OCI-LY7 (cell line): ENCODE results near the gene ADAMTS4. TPM values are rescaled to one million over a fixed set of nuclear protein-coding genes. Genes with fewer than 3 reads are reported as not detected.

ENCODE experiments used
- BruUV-seq: library from RNA; stranded (reverse); fragments of 400-500 nt; replicated peaks from 2 replicates; lab custom pipeline; 2021; lab: Mats Ljungman, UMichigan
- CTCF ChIA-PET: fragments of 300-600 bp; sonication (Branson Sonifier 250); formaldehyde crosslinking; loops from one replicate; lab custom pipeline; 2022; ENCODE audit warnings: antibody characterized with exemption; ENCODE audit not compliant: unreplicated experiment; lab: Charles Lee
- POLR2A ChIA-PET: fragments of 300-600 bp; sonication (Branson Sonifier 250); formaldehyde crosslinking; loops from one replicate; lab custom pipeline; 2022; ENCODE audit warnings: antibody characterized with exemption; lab: Charles Lee
- DNase-seq: peaks from one replicate; pipeline ENCODE4 v3.0.0-alpha.2; 2015; ENCODE audit warnings: low spot score
- H2AFZ ChIP-seq: fragments of 200-600 bp; sonication (generic), shearing (Covaris generic); 2 replicates; pipeline ENCODE4 v1.6.1; 2014; ENCODE audit warnings: mild to moderate bottlenecking, antibody characterized with exemption, low read length, moderate library complexity
- H3K27ac ChIP-seq: fragments of 200-600 bp; sonication (generic); 2 replicates; pipeline ENCODE4 v1.5.1; 2014; ENCODE audit warnings: mixed run types, low read depth, mild to moderate bottlenecking, moderate library complexity, low read length, inconsistent platforms; ENCODE audit not compliant: poor library complexity, severe bottlenecking
- H3K36me3 ChIP-seq: fragments of 200-600 bp; sonication (generic); 2 replicates; pipeline ENCODE4 v1.6.1; 2014; ENCODE audit warnings: mild to moderate bottlenecking, antibody characterized with exemption, low read length, moderate library complexity, mixed read lengths; ENCODE audit not compliant: insufficient read depth
- H3K4me1 ChIP-seq: fragments of 200-600 bp; sonication (generic); 2 replicates; pipeline ENCODE4 v1.5.1; 2014; ENCODE audit warnings: mild to moderate bottlenecking, low read length; ENCODE audit not compliant: insufficient read depth, poor library complexity, severe bottlenecking
- H3K4me2 ChIP-seq: fragments of 200-600 bp; sonication (generic); 2 replicates; pipeline ENCODE4 v1.6.1; 2014; ENCODE audit warnings: mild to moderate bottlenecking, low read length
- H3K4me3 ChIP-seq: fragments of 200-600 bp; sonication (generic); 2 replicates; pipeline ENCODE4 v1.5.1; 2014; ENCODE audit warnings: mild to moderate bottlenecking, low read depth, low read length; ENCODE audit not compliant: poor library complexity, severe bottlenecking
- H3K79me2 ChIP-seq: fragments of 200-600 bp; sonication (generic); 2 replicates; pipeline ENCODE4 v1.6.1; 2016; ENCODE audit warnings: low read depth, mild to moderate bottlenecking, low read length, moderate library complexity, mixed read lengths; ENCODE audit not compliant: insufficient read depth
- H3K9me2 ChIP-seq: fragments of 200-600 bp; sonication (generic); 2 replicates; pipeline ENCODE4 v1.6.1; 2016; ENCODE audit warnings: mild to moderate bottlenecking, low read length, mixed read lengths; ENCODE audit not compliant: insufficient read depth
- H3K9me3 ChIP-seq: fragments of 200-600 bp; sonication (generic); 2 replicates; pipeline ENCODE4 v1.6.1; 2014; ENCODE audit warnings: mild to moderate bottlenecking, mixed run types, low read length, mixed read lengths
- H4K20me1 ChIP-seq: fragments of 200-600 bp; sonication (generic); 2 replicates; pipeline ENCODE4 v1.6.1; 2014; ENCODE audit warnings: mild to moderate bottlenecking, antibody characterized with exemption, low read length, moderate library complexity, mixed read lengths; ENCODE audit not compliant: insufficient read depth
- CTCF ChIP-seq: fragments of 200-600 bp; sonication (generic); conservative IDR thresholded peaks from 2 replicates; pipeline ENCODE4 v1.5.1; 2014; ENCODE audit warnings: mild to moderate bottlenecking, antibody characterized with exemption, low read length, moderate library complexity, mixed read lengths
- EZH2phosphoT487 ChIP-seq: fragments of 200-600 bp; sonication (generic); IDR thresholded peaks from 2 replicates; pipeline ENCODE4 v1.6.1; 2018; ENCODE audit warnings: low read depth, borderline replicate concordance, mild to moderate bottlenecking, mixed run types, antibody characterized with exemption, low read length, moderate library complexity, mixed read lengths
- intact Hi-C: fragments of 100-400 bp; cut with micrococcal nuclease; formaldehyde crosslinking; loops from one replicate; pipeline ENCODE4 v1.10.0; 2022; ENCODE audit not compliant: unreplicated experiment
- total RNA-seq, 2 experiments: library from RNA; depleted of rRNA in 1 of 2; stranded (reverse); fragments of >200 nt in 1 of 2; shearing (Covaris generic) in 1 of 2; gene quantifications; 2 replicates each; pipeline ENCODE4 v1.2.3, GENCODE V29; 2014 to 2022

Gene ADAMTS4
- total RNA-seq, 2 experiments from 2014 or later, result 0.03 to 0.15 TPM

DNA sequence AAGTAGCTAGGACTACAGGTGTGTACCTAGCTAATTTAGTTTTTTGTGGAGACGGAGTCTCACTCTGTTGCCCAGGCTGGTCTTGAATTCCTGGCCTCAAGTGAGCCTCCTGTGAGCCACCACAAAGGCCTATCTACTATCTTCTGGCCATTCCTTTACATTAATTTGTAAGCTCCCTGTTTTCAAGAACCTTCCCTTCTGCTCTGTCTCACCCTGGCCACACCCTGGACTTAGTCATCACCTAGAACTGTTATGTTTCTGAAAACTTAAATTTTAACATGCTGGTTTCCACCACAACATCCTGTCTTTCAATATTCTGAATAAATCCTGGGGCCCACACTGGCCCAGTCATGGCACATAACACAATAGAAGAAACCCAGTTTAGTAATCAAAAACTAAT lies 16.6 kb downstream of the ADAMTS4 start:
- H3K4me1 ChIP-seq, result peaks cover 64% of the 10 kb centered on the region
- H3K4me2 ChIP-seq, result peak overlapping the region; percentile 3; the same call in 1 of the 2 replicates

DNA sequence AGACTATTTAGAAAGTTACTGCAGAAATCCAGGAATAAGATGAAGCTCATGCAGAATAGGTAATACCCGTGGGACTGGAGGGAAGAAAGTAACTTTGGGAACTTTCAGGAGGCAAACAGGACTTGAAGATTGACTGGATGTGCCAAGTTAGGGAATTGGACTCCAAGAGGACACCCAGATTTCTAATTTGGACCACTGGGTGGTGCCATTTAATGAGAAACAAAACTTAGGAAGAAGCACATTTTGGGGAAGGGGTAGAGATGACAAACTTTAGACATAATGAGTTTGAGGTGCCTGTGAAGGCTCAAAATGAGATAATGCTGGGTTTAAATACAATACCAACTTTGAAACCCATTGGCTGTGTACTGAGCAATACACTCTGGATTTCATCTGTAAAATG lies 18.2 kb downstream of the ADAMTS4 start:
- Histone ChIP-seq H3K9me3 (no peaks in the 10 kb centered on the region), H3K4me2 (no peak overlapping the region), H4K20me1 (no peaks in the 10 kb centered on the region), H3K4me1 (peaks cover 58% of the 10 kb centered on the region), H3K9me2 (no peaks in the 10 kb centered on the region), H3K36me3 (peaks cover 1% of the 10 kb centered on the region; the same call in 1 of the 2 replicates), H3K27ac (no peak overlapping the region), H3K79me2 (peaks cover 9% of the 10 kb centered on the region; the same call in 1 of the 2 replicates), H2AFZ (no peak overlapping the region), H3K4me3 (no peak overlapping the region)
- ChIA-PET POLR2A (interaction anchor here (2.1 to 2.7 kb wide), 2 partner anchors 15 to 45 kb away, joined by 7 read pairs; partner anchors contain the start of genes PPOX and TOMM40L), CTCF (interaction anchor here (1.0 kb wide), 1 partner anchor 15 kb away, joined by 3 read pairs; the partner anchor contains the start of gene PPOX)
- intact Hi-C loops, result no loop called here
- peak; percentile 41 for DNase-seq
- BruUV-seq, result no TSS peak
- peak; percentile 79 for TF ChIP-seq CTCF
- TF ChIP-seq EZH2phosphoT487, result no peak

More for the DNA sequence above, 16.6 kb downstream of the ADAMTS4 start:
- POLR2A ChIA-PET, result interaction anchor here (0.6 to 2.7 kb wide), 6 partner anchors 9 to 556 kb away, joined by 3 to 7 read pairs (median 4); partner anchors contain the start of genes PPOX and TOMM40L
- no peaks in the 10 kb centered on the region for H3K36me3 ChIP-seq
- no peaks in the 10 kb centered on the region for H4K20me1 ChIP-seq
- BruUV-seq, result no TSS peak
- DNase-seq, result no peak
- TF ChIP-seq CTCF, result no peak
- H2AFZ ChIP-seq, result no peak overlapping the region; the same call in 1 of the 2 replicates
- intact Hi-C loops, result no loop called here
- CTCF ChIA-PET, result interaction anchor here (1.0 to 1.2 kb wide), 3 partner anchors 9 to 43 kb away, joined by 4 to 5 read pairs (median 4); partner anchors contain the start of gene NDUFS2
- H3K79me2 ChIP-seq, result no peaks in the 10 kb centered on the region
- H3K4me3 ChIP-seq, result no peak overlapping the region
- H3K9me3 ChIP-seq, result no peaks in the 10 kb centered on the region
- H3K9me2 ChIP-seq, result no peaks in the 10 kb centered on the region
- no peak overlapping the region for H3K27ac ChIP-seq

- H3K79me2 ChIP-seq, result peaks cover 9% of the 10 kb centered on the region; the same call in 1 of the 2 replicates
- no peaks in the 10 kb centered on the region for H3K9me2 ChIP-seq
- peaks cover 57% of the 10 kb centered on the region for H3K4me1 ChIP-seq
- POLR2A ChIA-PET, result interaction anchor here (0.7 kb wide), 1 partner anchor 44 kb away, joined by 4 read pairs; no protein-coding TSS in a partner anchor
- BruUV-seq, result no TSS peak
- H3K4me3 ChIP-seq, result no peak overlapping the region
- TF ChIP-seq EZH2phosphoT487, result no peak
- TF ChIP-seq CTCF, result no peak
- intact Hi-C loops, result no loop called here
- peaks cover 11% of the 10 kb centered on the region for H3K36me3 ChIP-seq
- no peak overlapping the region for H3K27ac ChIP-seq
- DNase-seq, result no peak
- no peak overlapping the region for H3K4me2 ChIP-seq
- no peaks in the 10 kb centered on the region for H4K20me1 ChIP-seq
- CTCF ChIA-PET, result no interaction called here
- H3K9me3 ChIP-seq, result no peaks in the 10 kb centered on the region
- H2AFZ ChIP-seq, result no peak overlapping the region
Observed at GRCh38 chr1:161179698-161180097, 19.2 kb downstream of the ADAMTS4 start.
